Measurements from ENCODE around the gene PDE2A.

Gene PDE2A

GRCh38 chr11:72655896-72656464, 18.2 kb downstream of the PDE2A start:
- no peak for DNase-seq (ENCODE audit: low spot score)

GRCh38 chr11:72655014-72655413, 19.2 kb downstream of the PDE2A start:
- no peak for DNase-seq (ENCODE audit: low spot score)

- DNase-seq (ENCODE audit: low spot score), result no peak
These were observed 20.6 kb downstream of the PDE2A start for GRCh38 chr11:72653649-72654048.

GRCh38 chr11:72652873-72653630, 21.2 kb downstream of the PDE2A start:
- no peak for DNase-seq (ENCODE audit: low spot score)

- DNase-seq (ENCODE audit: low spot score), result no peak
These were observed 22.1 kb downstream of the PDE2A start for GRCh38 chr11:72652133-72652532.

- no peak for DNase-seq (ENCODE audit: low spot score)
These were observed 24.8 kb downstream of the PDE2A start for GRCh38 chr11:72649215-72649976.

- no peak for DNase-seq (ENCODE audit: low spot score)
These were observed 25.7 kb downstream of the PDE2A start for GRCh38 chr11:72648384-72649136.

GRCh38 chr11:72647882-72648281, 26.3 kb downstream of the PDE2A start:
- no peak for DNase-seq (ENCODE audit: low spot score)

- no peak for DNase-seq (ENCODE audit: low spot score)
These were observed 27.8 kb downstream of the PDE2A start for GRCh38 chr11:72646472-72646871.

- no peak for DNase-seq (ENCODE audit: low spot score)
These were observed 28.2 kb downstream of the PDE2A start for GRCh38 chr11:72646024-72646423.

GRCh38 chr11:72643547-72643946, 30.7 kb downstream of the PDE2A start:
- DNase-seq (ENCODE audit: low spot score), result no peak

GRCh38 chr11:72642884-72643522, 31.2 kb downstream of the PDE2A start:
- DNase-seq (ENCODE audit: low spot score), result peak; percentile 66

- DNase-seq (ENCODE audit: low spot score), result no peak
These were observed 32.0 kb downstream of the PDE2A start for GRCh38 chr11:72642043-72642883.

GRCh38 chr11:72641522-72642042, 32.6 kb downstream of the PDE2A start:
- no peak for DNase-seq (ENCODE audit: low spot score)

- no peak for DNase-seq (ENCODE audit: low spot score)
These were observed 34.5 kb downstream of the PDE2A start for GRCh38 chr11:72639502-72640375.

GRCh38 chr11:72637926-72638325, 36.3 kb downstream of the PDE2A start:
- DNase-seq (ENCODE audit: low spot score), result no peak

GRCh38 chr11:72637198-72637597, 37.0 kb downstream of the PDE2A start:
- no peak for DNase-seq (ENCODE audit: low spot score)

- DNase-seq (ENCODE audit: low spot score), result no peak
These were observed 37.8 kb downstream of the PDE2A start for GRCh38 chr11:72636376-72636775.

- DNase-seq (ENCODE audit: low spot score), result no peak
These were observed 38.3 kb downstream of the PDE2A start for GRCh38 chr11:72635933-72636332.
